Measurements from ENCODE around the gene MLC1.

Gene MLC1

GRCh38 chr22:50085211-50085972 lies at the start of gene MLC1:
Gene MLC1, minus strand, starts transcription at chr22:50085426. Its CDS starts 524 bp downstream, at chr22:50084902.
- no peak for TF ChIP-seq CTCF (IDR thresholded peaks at IDR 0.05; ENCODE audit: extremely low read depth, insufficient read depth, missing control alignments)
- in situ Hi-C loops (cut with MboI; ENCODE audit: low pct_unique_long_range_greater_than_20kb, low sequenced_read_pairs, unreplicated experiment) = no loop called here
- DNase-seq (ENCODE audit: low spot score) = peak; percentile 69

- in situ Hi-C loops (cut with MboI; ENCODE audit: low pct_unique_long_range_greater_than_20kb, low sequenced_read_pairs, unreplicated experiment) = no loop called here
- no peak for TF ChIP-seq CTCF (IDR thresholded peaks at IDR 0.05; ENCODE audit: extremely low read depth, insufficient read depth, missing control alignments)
- no peak for DNase-seq (ENCODE audit: low spot score)
Measured at GRCh38 chr22:50134481-50134880, 49.3 kb upstream of the MLC1 start.

GRCh38 chr22:50131894-50132293 lies 46.7 kb upstream of the MLC1 start:
- in situ Hi-C loops (cut with MboI; ENCODE audit: low pct_unique_long_range_greater_than_20kb, low sequenced_read_pairs, unreplicated experiment) = no loop called here
- DNase-seq (ENCODE audit: low spot score) = no peak
- no peak for TF ChIP-seq CTCF (IDR thresholded peaks at IDR 0.05; ENCODE audit: extremely low read depth, insufficient read depth, missing control alignments)

- no peak for TF ChIP-seq CTCF (IDR thresholded peaks at IDR 0.05; ENCODE audit: extremely low read depth, insufficient read depth, missing control alignments)
- in situ Hi-C loops (cut with MboI; ENCODE audit: low pct_unique_long_range_greater_than_20kb, low sequenced_read_pairs, unreplicated experiment) = no loop called here
- no peak for DNase-seq (ENCODE audit: low spot score)
Measured at GRCh38 chr22:50129121-50129736, 44.0 kb upstream of the MLC1 start.

- TF ChIP-seq CTCF (IDR thresholded peaks at IDR 0.05; ENCODE audit: extremely low read depth, insufficient read depth, missing control alignments) = no peak
- DNase-seq (ENCODE audit: low spot score) = no peak
- in situ Hi-C loops (cut with MboI; ENCODE audit: low pct_unique_long_range_greater_than_20kb, low sequenced_read_pairs, unreplicated experiment) = no loop called here
Measured at GRCh38 chr22:50125029-50125428, 39.8 kb upstream of the MLC1 start.

GRCh38 chr22:50123119-50123518 lies 37.9 kb upstream of the MLC1 start:
- in situ Hi-C loops (cut with MboI; ENCODE audit: low pct_unique_long_range_greater_than_20kb, low sequenced_read_pairs, unreplicated experiment) = no loop called here
- TF ChIP-seq CTCF (IDR thresholded peaks at IDR 0.05; ENCODE audit: extremely low read depth, insufficient read depth, missing control alignments) = no peak
- DNase-seq (ENCODE audit: low spot score) = no peak
